WERI-Rb-1 (cell line): Measurements from ENCODE around the gene CLDN8.

Source experiments
- DNase-seq: peaks from one replicate; pipeline ENCODE4 v3.0.0-alpha.2; 2020
- H3K27ac ChIP-seq: fragments of 250-450 bp; sonication (Bioruptor Pico); 2 replicates; pipeline ENCODE4 v1.5.1; 2020; ENCODE audit warnings: mild to moderate bottlenecking, moderate library complexity
- H3K27me3 ChIP-seq: fragments of 250-450 bp; sonication (Bioruptor Pico); 2 replicates; pipeline ENCODE4 v1.5.1; 2021; ENCODE audit warnings: mild to moderate bottlenecking, low read depth, moderate library complexity; ENCODE audit not compliant: insufficient read depth, severe bottlenecking
- H3K36me3 ChIP-seq: fragments of 250-450 bp; sonication (Bioruptor Pico); 2 replicates; pipeline ENCODE4 v1.5.1; 2020; ENCODE audit warnings: mild to moderate bottlenecking, moderate library complexity
- H3K4me3 ChIP-seq: 2 replicates; pipeline ENCODE4 v1.5.1; 2011; ENCODE audit warnings: low read depth, mild to moderate bottlenecking, control low read depth, low read length
- H3K9me3 ChIP-seq: fragments of 250-450 bp; sonication (Bioruptor Pico); 2 replicates; pipeline ENCODE4 v1.5.1; 2021; ENCODE audit warnings: mild to moderate bottlenecking, moderate library complexity; ENCODE audit not compliant: severe bottlenecking
- TF ChIP-seq, protein P1 (sequence below): IDR thresholded peaks from 2 replicates; pipeline ENCODE4 v1.5.1; 2011; ENCODE audit warnings: low read depth, mild to moderate bottlenecking, control low read depth, inconsistent platforms, low read length

CLDN8 gene

DNA sequence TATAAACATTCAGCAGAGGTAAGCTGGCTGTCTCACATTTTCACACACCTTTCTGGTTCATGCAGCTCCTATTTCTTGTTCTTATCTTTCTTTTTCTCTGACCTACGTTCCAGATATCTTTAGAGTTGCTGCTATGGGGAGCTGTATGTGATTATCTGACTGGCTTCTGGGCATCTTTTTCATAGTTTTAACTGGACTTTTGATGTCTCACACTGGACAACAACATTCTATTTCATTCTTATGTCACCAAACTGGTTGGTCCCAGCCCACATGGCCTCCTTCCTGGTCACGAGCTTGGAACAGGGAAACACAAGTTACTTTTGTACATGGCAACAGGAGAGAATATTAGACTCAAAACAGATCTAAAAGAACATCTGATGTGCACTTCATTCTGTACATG lies 7.7 kb upstream of the CLDN8 start:
- TF ChIP-seq, protein P1, sequence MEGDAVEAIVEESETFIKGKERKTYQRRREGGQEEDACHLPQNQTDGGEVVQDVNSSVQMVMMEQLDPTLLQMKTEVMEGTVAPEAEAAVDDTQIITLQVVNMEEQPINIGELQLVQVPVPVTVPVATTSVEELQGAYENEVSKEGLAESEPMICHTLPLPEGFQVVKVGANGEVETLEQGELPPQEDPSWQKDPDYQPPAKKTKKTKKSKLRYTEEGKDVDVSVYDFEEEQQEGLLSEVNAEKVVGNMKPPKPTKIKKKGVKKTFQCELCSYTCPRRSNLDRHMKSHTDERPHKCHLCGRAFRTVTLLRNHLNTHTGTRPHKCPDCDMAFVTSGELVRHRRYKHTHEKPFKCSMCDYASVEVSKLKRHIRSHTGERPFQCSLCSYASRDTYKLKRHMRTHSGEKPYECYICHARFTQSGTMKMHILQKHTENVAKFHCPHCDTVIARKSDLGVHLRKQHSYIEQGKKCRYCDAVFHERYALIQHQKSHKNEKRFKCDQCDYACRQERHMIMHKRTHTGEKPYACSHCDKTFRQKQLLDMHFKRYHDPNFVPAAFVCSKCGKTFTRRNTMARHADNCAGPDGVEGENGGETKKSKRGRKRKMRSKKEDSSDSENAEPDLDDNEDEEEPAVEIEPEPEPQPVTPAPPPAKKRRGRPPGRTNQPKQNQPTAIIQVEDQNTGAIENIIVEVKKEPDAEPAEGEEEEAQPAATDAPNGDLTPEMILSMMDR, result no peak
- DNase-seq, result no peak
- Histone ChIP-seq H3K4me3 (no peak overlapping the region), H3K27me3 (no peaks in the 10 kb centered on the region), H3K36me3 (no peaks in the 10 kb centered on the region), H3K27ac (no peak overlapping the region), H3K9me3 (no peaks in the 10 kb centered on the region)

DNA sequence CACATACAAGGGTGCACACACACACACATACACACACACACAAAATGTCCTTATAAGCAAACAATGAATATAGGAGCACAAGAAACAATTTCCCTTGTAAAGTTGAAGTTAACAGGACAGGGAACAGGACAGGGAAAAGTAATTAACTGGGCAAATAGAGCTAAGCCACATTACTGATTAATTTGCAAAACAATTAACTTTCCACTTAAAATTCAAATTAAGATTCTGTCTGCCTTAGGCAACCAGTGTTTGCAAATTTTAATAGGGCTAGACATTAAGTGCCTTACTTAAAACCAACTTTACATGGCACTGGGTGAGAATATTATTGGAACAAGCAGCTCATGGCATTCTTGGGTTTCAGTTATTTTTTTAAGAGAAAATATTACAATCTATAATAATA lies 6.8 kb upstream of the CLDN8 start:
- DNase-seq, result no peak
- H3K9me3 ChIP-seq, result no peaks in the 10 kb centered on the region
- TF ChIP-seq, protein P1, result no peak
- no peaks in the 10 kb centered on the region for H3K36me3 ChIP-seq
- no peak overlapping the region for H3K27ac ChIP-seq
- H3K27me3 ChIP-seq, result no peaks in the 10 kb centered on the region
- no peak overlapping the region for H3K4me3 ChIP-seq

DNA sequence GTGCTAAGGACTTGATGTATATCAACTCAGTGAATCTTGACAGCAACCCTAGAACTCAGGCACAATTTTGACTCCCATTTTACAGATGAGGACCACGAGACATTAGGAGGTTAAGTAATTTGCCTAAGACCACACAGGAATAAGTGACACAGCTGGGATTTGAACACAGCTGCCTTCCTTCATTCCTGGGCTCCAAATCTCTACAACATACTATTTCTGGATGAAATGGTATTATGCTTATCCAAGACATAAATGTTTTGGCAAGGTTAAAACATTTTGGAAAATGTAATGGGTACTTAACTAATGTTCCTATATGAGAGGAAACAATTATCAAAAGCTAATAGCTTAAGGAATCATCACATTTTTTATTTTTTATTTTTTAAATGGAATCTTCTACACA lies 4.8 kb downstream of the CLDN8 start:
- TF ChIP-seq, protein P1, result no peak
- no peak overlapping the region for H3K4me3 ChIP-seq
- no peaks in the 10 kb centered on the region for H3K27me3 ChIP-seq
- H3K36me3 ChIP-seq, result no peaks in the 10 kb centered on the region
- H3K9me3 ChIP-seq, result no peaks in the 10 kb centered on the region
- no peak for DNase-seq
- no peak overlapping the region for H3K27ac ChIP-seq

DNA sequence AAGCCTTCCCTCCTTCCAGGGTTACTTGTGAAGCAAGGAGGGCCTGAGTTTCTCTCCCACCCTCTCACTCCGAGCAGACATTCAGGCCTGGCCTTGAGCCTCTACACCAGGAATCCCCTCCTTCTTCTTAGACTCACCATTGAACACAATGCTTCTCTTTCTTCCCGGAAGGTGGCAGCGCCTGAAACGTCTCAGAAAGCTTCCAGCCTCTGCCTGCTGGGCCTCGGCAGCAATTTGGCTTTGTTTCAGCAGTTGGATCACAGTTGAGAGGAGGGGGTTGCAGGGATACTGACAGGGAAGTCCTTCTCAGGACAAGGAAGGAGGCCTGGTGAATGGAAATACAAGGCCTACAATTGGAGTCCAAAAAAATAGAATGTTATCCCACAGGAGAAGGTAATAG lies 6.3 kb downstream of the CLDN8 start:
- H3K4me3 ChIP-seq, result no peak overlapping the region
- H3K36me3 ChIP-seq, result no peaks in the 10 kb centered on the region
- TF ChIP-seq, protein P1, result no peak
- H3K9me3 ChIP-seq, result no peaks in the 10 kb centered on the region
- no peak overlapping the region for H3K27ac ChIP-seq
- DNase-seq, result no peak
- no peaks in the 10 kb centered on the region for H3K27me3 ChIP-seq

DNA sequence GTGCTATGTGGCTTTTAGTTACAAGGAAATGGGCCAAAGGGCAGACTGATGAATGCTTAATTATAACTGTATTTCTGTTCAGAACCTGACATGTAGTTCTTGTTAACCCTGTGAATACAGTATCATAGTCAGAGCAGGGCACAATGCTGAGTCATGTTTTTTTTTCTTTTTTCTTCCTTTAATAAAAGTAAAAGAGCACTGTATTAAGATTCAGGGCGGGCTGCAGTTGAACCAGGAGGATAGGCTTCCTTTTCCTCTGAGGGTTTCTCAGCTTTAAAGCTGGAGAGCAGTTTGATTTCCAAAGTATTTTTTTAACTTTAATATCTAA lies 8.7 kb downstream of the CLDN8 start:
- DNase-seq, result no peak
- Histone ChIP-seq H3K27ac (no peak overlapping the region), H3K27me3 (no peaks in the 10 kb centered on the region), H3K36me3 (no peaks in the 10 kb centered on the region), H3K4me3 (no peak overlapping the region), H3K9me3 (no peaks in the 10 kb centered on the region)
- TF ChIP-seq, protein P1, result no peak

DNA sequence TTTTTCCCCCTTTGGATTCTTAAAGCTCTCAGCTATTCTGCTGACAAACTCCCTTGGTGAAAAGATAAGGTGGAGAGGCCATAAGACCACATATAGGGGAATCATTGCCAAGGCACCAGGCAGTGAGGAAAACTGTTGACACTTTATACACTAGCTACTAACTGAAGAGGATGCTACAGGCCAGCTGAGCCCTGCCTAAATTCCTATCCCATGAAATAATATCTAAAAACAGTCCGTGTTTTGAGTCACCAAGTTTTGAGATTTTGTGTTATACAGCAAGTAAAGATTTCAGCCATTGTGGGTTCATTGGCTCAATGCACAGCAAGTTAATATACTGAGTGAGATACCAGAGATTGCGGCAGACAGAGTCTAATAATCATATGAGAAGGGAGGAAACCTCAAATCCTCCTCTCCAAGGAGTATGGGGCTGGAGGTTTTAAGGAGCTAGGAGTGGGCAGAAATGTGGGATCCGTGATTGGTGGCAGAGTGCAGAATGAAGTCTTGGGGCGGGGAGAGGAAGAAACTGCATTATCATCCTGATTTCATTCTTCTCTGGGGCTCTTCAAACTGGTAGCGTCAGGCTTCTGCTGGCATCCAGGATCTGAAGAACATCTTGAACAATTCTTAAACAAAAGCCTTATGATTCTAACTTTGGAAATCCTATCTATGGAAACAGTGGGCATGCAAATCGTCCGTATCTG lies 9.2 kb downstream of the CLDN8 start:
- Histone ChIP-seq H3K36me3 (no peaks in the 10 kb centered on the region), H3K4me3 (no peak overlapping the region), H3K27ac (no peak overlapping the region), H3K9me3 (no peaks in the 10 kb centered on the region), H3K27me3 (no peaks in the 10 kb centered on the region)
- TF ChIP-seq, protein P1, result no peak
- DNase-seq, result no peak
